HG03571 (cell line): Measurements from ENCODE around the gene RTTN.
A peak's percentile ranks its signal among the peaks of the same experiment; 100 is the strongest.
"Not testable (repeated sequence)": the region's sequence is repeated elsewhere in the genome, so short reads cannot be mapped to it uniquely, and the experiment has no call there.

Experiments
- ATAC-seq: cut with Tn5 transposase; IDR thresholded peaks from one replicate; pipeline ENCODE4 v1.9.1; 2021; ENCODE audit not compliant: unreplicated experiment

The RTTN gene

GRCh38 chr18:70205421-70206397 is at the start of gene RTTN:
TSS of gene RTTN (minus strand) at chr18:70205687. CDS start at chr18:70205658, 29 bp downstream.
- ATAC-seq: peak; percentile 99

- ATAC-seq: no peak
Observed at GRCh38 chr18:70250781-70251180, 45.3 kb upstream of the RTTN start.

- not testable (repeated sequence) for ATAC-seq
Observed at GRCh38 chr18:70249861-70250260, 44.4 kb upstream of the RTTN start.

GRCh38 chr18:70249118-70249517 is 43.6 kb upstream of the RTTN start:
- no peak for ATAC-seq

GRCh38 chr18:70246061-70246466 is 40.6 kb upstream of the RTTN start:
- ATAC-seq: no peak

- ATAC-seq: no peak
Observed at GRCh38 chr18:70243131-70243929, 37.8 kb upstream of the RTTN start.

GRCh38 chr18:70236921-70237320 is 31.4 kb upstream of the RTTN start:
- not testable (repeated sequence) for ATAC-seq

GRCh38 chr18:70235478-70235877 is 30.0 kb upstream of the RTTN start:
- no peak for ATAC-seq

- no peak for ATAC-seq
Observed at GRCh38 chr18:70234667-70235459, 29.4 kb upstream of the RTTN start.

GRCh38 chr18:70233974-70234373 is 28.5 kb upstream of the RTTN start:
- no peak for ATAC-seq

- no peak for ATAC-seq
Observed at GRCh38 chr18:70232261-70232660, 26.8 kb upstream of the RTTN start.

- ATAC-seq: no peak
Observed at GRCh38 chr18:70229639-70230038, 24.2 kb upstream of the RTTN start.

- no peak for ATAC-seq
Observed at GRCh38 chr18:70228536-70228935, 23.0 kb upstream of the RTTN start.

GRCh38 chr18:70227438-70227837 is 22.0 kb upstream of the RTTN start:
- ATAC-seq: no peak

- ATAC-seq: no peak
Observed at GRCh38 chr18:70221915-70222278, 16.4 kb upstream of the RTTN start.

- no peak for ATAC-seq
Observed at GRCh38 chr18:70221156-70221914, 15.8 kb upstream of the RTTN start.

- ATAC-seq: no peak
Observed at GRCh38 chr18:70220628-70221027, 15.1 kb upstream of the RTTN start.

GRCh38 chr18:70219688-70220087 is 14.2 kb upstream of the RTTN start:
- no peak for ATAC-seq

- ATAC-seq: no peak
Observed at GRCh38 chr18:70216788-70217187, 11.3 kb upstream of the RTTN start.

- ATAC-seq: no peak
Observed at GRCh38 chr18:70207181-70207580, 1.7 kb upstream of the RTTN start.
